WTC11 (cell line): ENCODE measurements around the gene SETD1A. TPM values are rescaled to one million over a fixed set of nuclear protein-coding genes. Genes with fewer than 3 reads are reported as not detected.
A peak's percentile ranks its signal among the peaks of the same experiment; 100 is the strongest.

ENCODE experiments used
- ATAC-seq: fragments of 200-7000 bp; cut with Tn5 transposase; 2 replicates; pipeline ENCODE4 v1.10.0; 2021; ENCODE audit warnings: mild to moderate bottlenecking, moderate library complexity
- CTCF ChIA-PET: fragments of 300-600 bp; sonication (Branson Sonifier 250); formaldehyde crosslinking; loops from one replicate; lab custom pipeline; 2021; ENCODE audit warnings: antibody characterized with exemption; lab: Charles Lee
- POLR2A ChIA-PET: fragments of 350-600 bp; sonication (Branson Sonifier 250); formaldehyde crosslinking; loops from one replicate; lab custom pipeline; 2021; ENCODE audit warnings: antibody characterized with exemption; lab: Charles Lee
- DNase-seq: peaks from one replicate; pipeline ENCODE4 v3.0.0; 2021; ENCODE audit warnings: low spot score
- H3K27ac Mint-ChIP-seq: 2 replicates; pipeline ENCODE4 v1.8.0; 2021; ENCODE audit warnings: mixed read lengths
- H3K27me3 Mint-ChIP-seq: 2 replicates; pipeline ENCODE4 v1.8.0; 2021; ENCODE audit warnings: low read depth, mild to moderate bottlenecking, moderate library complexity, mixed read lengths
- H3K36me3 Mint-ChIP-seq: 2 replicates; pipeline ENCODE4 v1.8.0; 2021; ENCODE audit warnings: mixed read lengths
- H3K4me1 Mint-ChIP-seq: 2 replicates; pipeline ENCODE4 v1.8.0; 2022; ENCODE audit warnings: mixed read lengths
- H3K4me3 Mint-ChIP-seq: 2 replicates; pipeline ENCODE4 v1.8.0; 2021; ENCODE audit warnings: mild to moderate bottlenecking, moderate library complexity, mixed read lengths
- H3K9me3 Mint-ChIP-seq: 2 replicates; pipeline ENCODE4 v1.8.0; 2021; ENCODE audit warnings: mixed read lengths
- ATF1 ChIP-seq: sonication (generic); formaldehyde crosslinking; IDR thresholded peaks from 2 replicates; pipeline ENCODE4 v1.8.1; 2023; ENCODE audit warnings: mild to moderate bottlenecking, moderate library complexity, missing genetic modification reagents
- ATF2 ChIP-seq: sonication (generic); formaldehyde crosslinking; IDR thresholded peaks from 2 replicates; pipeline ENCODE4 v1.8.1; 2022; ENCODE audit warnings: low read depth, missing genetic modification reagents, borderline replicate concordance
- ATF3 ChIP-seq: sonication (generic); formaldehyde crosslinking; conservative IDR thresholded peaks from 2 replicates; pipeline ENCODE4 v1.8.1; 2022; ENCODE audit warnings: mild to moderate bottlenecking, missing genetic modification reagents
- ATF6 ChIP-seq: sonication (generic); formaldehyde crosslinking; IDR thresholded peaks from 2 replicates; pipeline ENCODE4 v1.8.1; 2023; ENCODE audit warnings: mild to moderate bottlenecking, missing genetic modification reagents
- ESRRA ChIP-seq: sonication (generic); formaldehyde crosslinking; IDR thresholded peaks from 2 replicates; pipeline ENCODE4 v1.8.1; 2022; ENCODE audit warnings: mild to moderate bottlenecking, missing genetic modification reagents, borderline replicate concordance
- ETV6 ChIP-seq: sonication (generic); formaldehyde crosslinking; IDR thresholded peaks from 2 replicates; pipeline ENCODE4 v1.8.1; 2022; ENCODE audit warnings: mild to moderate bottlenecking, missing genetic modification reagents
- FOXK1 ChIP-seq: sonication (generic); formaldehyde crosslinking; IDR thresholded peaks from 2 replicates; pipeline ENCODE4 v1.8.0; 2022; ENCODE audit warnings: mild to moderate bottlenecking, moderate library complexity, missing genetic modification reagents
- GRHL2 ChIP-seq: fragments of 250-450 bp; sonication (Bioruptor Pico); IDR thresholded peaks from 2 replicates; pipeline ENCODE4 v1.8.0; 2022; ENCODE audit warnings: mild to moderate bottlenecking, moderate library complexity; ENCODE audit not compliant: insufficient replicate concordance, severe bottlenecking
- HMGA2 ChIP-seq: fragments of 250-450 bp; sonication (Bioruptor Pico); IDR thresholded peaks from 2 replicates; pipeline ENCODE4 v1.4.0; 2021; ENCODE audit warnings: mild to moderate bottlenecking, moderate library complexity
- MYBL2 ChIP-seq: sonication (generic); formaldehyde crosslinking; IDR thresholded peaks from 2 replicates; pipeline ENCODE4 v1.8.1; 2023; ENCODE audit warnings: mild to moderate bottlenecking, moderate library complexity, missing genetic modification reagents
- NR1H2 ChIP-seq: sonication (generic); formaldehyde crosslinking; IDR thresholded peaks from 2 replicates; pipeline ENCODE4 v1.9.0; 2021; ENCODE audit warnings: mild to moderate bottlenecking, moderate library complexity, missing genetic modification reagents
- RORB ChIP-seq: fragments of 250-450 bp; sonication (Bioruptor Pico); IDR thresholded peaks from 2 replicates; pipeline ENCODE4 v1.9.0; 2021; ENCODE audit warnings: mild to moderate bottlenecking
- SOX15 ChIP-seq: fragments of 250-450 bp; sonication (Bioruptor Pico); IDR thresholded peaks from 2 replicates; pipeline ENCODE4 v1.9.0; 2021; ENCODE audit warnings: mild to moderate bottlenecking
- SP1 ChIP-seq: sonication (generic); formaldehyde crosslinking; conservative IDR thresholded peaks from 2 replicates; pipeline ENCODE4 v1.8.1; 2022; ENCODE audit warnings: missing genetic modification reagents
- TCF7 ChIP-seq: sonication (generic); formaldehyde crosslinking; IDR thresholded peaks from 2 replicates; pipeline ENCODE4 v1.8.0; 2022; ENCODE audit warnings: mild to moderate bottlenecking, low read depth, missing genetic modification reagents, moderate library complexity
- USF1 ChIP-seq: sonication (generic); formaldehyde crosslinking; IDR thresholded peaks from 2 replicates; pipeline ENCODE4 v1.8.0; 2022; ENCODE audit warnings: mild to moderate bottlenecking, missing genetic modification reagents
- ZBTB21 ChIP-seq: sonication (generic); formaldehyde crosslinking; IDR thresholded peaks from 2 replicates; pipeline ENCODE4 v1.8.1; 2023; ENCODE audit warnings: mild to moderate bottlenecking, missing genetic modification reagents, borderline replicate concordance
- ZNF232 ChIP-seq: sonication (generic); formaldehyde crosslinking; IDR thresholded peaks from 2 replicates; pipeline ENCODE4 v1.8.0; 2022; ENCODE audit warnings: mild to moderate bottlenecking, missing genetic modification reagents
- ZNF317 ChIP-seq: sonication (generic); formaldehyde crosslinking; IDR thresholded peaks from 2 replicates; pipeline ENCODE4 v1.8.1; 2023; ENCODE audit warnings: low read depth, mild to moderate bottlenecking, moderate library complexity, missing genetic modification reagents, borderline replicate concordance
- ZNF425 ChIP-seq: fragments of 250-450 bp; sonication (Bioruptor Pico); conservative IDR thresholded peaks from 2 replicates; pipeline ENCODE4 v1.9.0; 2021; ENCODE audit warnings: mild to moderate bottlenecking
- ZNF532 ChIP-seq: fragments of 250-450 bp; sonication (Bioruptor Pico); IDR thresholded peaks from 2 replicates; pipeline ENCODE4 v1.9.0; 2021; ENCODE audit warnings: mild to moderate bottlenecking, borderline replicate concordance
- total RNA-seq: library from RNA; stranded (reverse); gene quantifications from 3 replicates; pipeline ENCODE4 v1.2.3, GENCODE V29; 2021

The SETD1A gene
- total RNA-seq, 1 experiment from 2014 or later = 31.1 TPM

- CTCF ChIA-PET = interaction anchor here (1.7 to 3.2 kb wide), 2 partner anchors 18 to 39 kb away, joined by 8 to 11 read pairs; partner anchors contain the start of gene HSD3B7
- ATAC-seq = no peak
- H3K36me3 Mint-ChIP-seq = no peaks in the 10 kb centered on the region
- no peak for DNase-seq
- no peak for TF ChIP-seq ZNF232 (CRISPR knock-in tag)
- TF ChIP-seq ATF3 = no peak
- TF ChIP-seq ZBTB21 (CRISPR knock-in tag) = no peak
- TF ChIP-seq GRHL2 (CRISPR knock-in tag) = no peak
- no peak for TF ChIP-seq ATF1
- TF ChIP-seq HMGA2 (CRISPR knock-in tag) = no peak
- no peak for TF ChIP-seq RORB (CRISPR knock-in tag)
- no peak for TF ChIP-seq ATF2 (CRISPR knock-in tag)
- TF ChIP-seq ZNF425 (CRISPR knock-in tag) = no peak
- TF ChIP-seq ZNF532 (CRISPR knock-in tag) = no peak
- TF ChIP-seq FOXK1 = no peak
- TF ChIP-seq USF1 (CRISPR knock-in tag) = no peak
- H3K4me1 Mint-ChIP-seq = peaks cover 4% of the 10 kb centered on the region; the same call in 1 of the 2 replicates
- POLR2A ChIA-PET = interaction anchor here (0.7 to 1.1 kb wide), 2 partner anchors 30 to 50 kb away, joined by 3 to 7 read pairs; partner anchors contain the start of genes ZNF646 and ZNF668
- no peaks in the 10 kb centered on the region for H3K27me3 Mint-ChIP-seq
- no peak overlapping the region for H3K4me3 Mint-ChIP-seq
- no peak overlapping the region for H3K27ac Mint-ChIP-seq
- no peaks in the 10 kb centered on the region for H3K9me3 Mint-ChIP-seq
These were observed 66.2 kb downstream of the SETD1A start for GRCh38 chr16:31023627-31024226.

- H3K27ac Mint-ChIP-seq = peak overlapping the region; percentile 45; the same call in 1 of the 2 replicates
- peaks cover 4% of the 10 kb centered on the region; the same call in 1 of the 2 replicates for H3K4me1 Mint-ChIP-seq
- no peaks in the 10 kb centered on the region for H3K36me3 Mint-ChIP-seq
- no peaks in the 10 kb centered on the region for H3K9me3 Mint-ChIP-seq
- no peak for DNase-seq
- ChIA-PET POLR2A (no interaction called here), CTCF (interaction anchor here (0.7 kb wide), 1 partner anchor 10 kb away, joined by 3 read pairs; no protein-coding TSS in a partner anchor)
- no peaks in the 10 kb centered on the region; the same call in 1 of the 2 replicates for H3K27me3 Mint-ChIP-seq
- no peak for ATAC-seq
- no peak overlapping the region for H3K4me3 Mint-ChIP-seq
- TF ChIP-seq TCF7 (CRISPR knock-in tag) = no peak
- no peak for TF ChIP-seq RORB (CRISPR knock-in tag)
- TF ChIP-seq ESRRA (CRISPR knock-in tag) = no peak
- TF ChIP-seq ETV6 (CRISPR knock-in tag) = no peak
- TF ChIP-seq ZNF232 (CRISPR knock-in tag) = no peak
- TF ChIP-seq SP1 (CRISPR knock-in tag) = no peak
- no peak for TF ChIP-seq ATF6
- no peak for TF ChIP-seq ZNF425 (CRISPR knock-in tag)
- no peak for TF ChIP-seq MYBL2 (CRISPR knock-in tag)
- no peak for TF ChIP-seq ZNF317
- no peak for TF ChIP-seq GRHL2 (CRISPR knock-in tag)
- no peak for TF ChIP-seq NR1H2 (CRISPR knock-in tag)
- no peak for TF ChIP-seq SOX15 (CRISPR knock-in tag)
These were observed 67.8 kb downstream of the SETD1A start for GRCh38 chr16:31025339-31025738.
